ENCODE results near the gene SYNDIG1L. TPM values are rescaled to one million over a fixed set of nuclear protein-coding genes. Genes with fewer than 3 reads are reported as not detected.

The SYNDIG1L gene
- total RNA-seq, 4 donors from 2014 or later, result 0.13 to 0.69 (median 0.33) TPM

- no peak for DNase-seq (ENCODE audit: low spot score in 2 of 2)
- TF ChIP-seq POLR2A (IDR thresholded peaks at IDR 0.05), result no peak
- TF ChIP-seq, protein P1, sequence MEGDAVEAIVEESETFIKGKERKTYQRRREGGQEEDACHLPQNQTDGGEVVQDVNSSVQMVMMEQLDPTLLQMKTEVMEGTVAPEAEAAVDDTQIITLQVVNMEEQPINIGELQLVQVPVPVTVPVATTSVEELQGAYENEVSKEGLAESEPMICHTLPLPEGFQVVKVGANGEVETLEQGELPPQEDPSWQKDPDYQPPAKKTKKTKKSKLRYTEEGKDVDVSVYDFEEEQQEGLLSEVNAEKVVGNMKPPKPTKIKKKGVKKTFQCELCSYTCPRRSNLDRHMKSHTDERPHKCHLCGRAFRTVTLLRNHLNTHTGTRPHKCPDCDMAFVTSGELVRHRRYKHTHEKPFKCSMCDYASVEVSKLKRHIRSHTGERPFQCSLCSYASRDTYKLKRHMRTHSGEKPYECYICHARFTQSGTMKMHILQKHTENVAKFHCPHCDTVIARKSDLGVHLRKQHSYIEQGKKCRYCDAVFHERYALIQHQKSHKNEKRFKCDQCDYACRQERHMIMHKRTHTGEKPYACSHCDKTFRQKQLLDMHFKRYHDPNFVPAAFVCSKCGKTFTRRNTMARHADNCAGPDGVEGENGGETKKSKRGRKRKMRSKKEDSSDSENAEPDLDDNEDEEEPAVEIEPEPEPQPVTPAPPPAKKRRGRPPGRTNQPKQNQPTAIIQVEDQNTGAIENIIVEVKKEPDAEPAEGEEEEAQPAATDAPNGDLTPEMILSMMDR (IDR thresholded peaks at IDR 0.05), result no peak
- intact Hi-C loops (cut with DNase I; ENCODE audit: low total_unique reads), result no loop called here
- 83 to 84% methylated on average over 9 of the region's 9 CpGs for WGBS, 2 donors
- H3K4me3 ChIP-seq (ENCODE audit: low read depth, poor library complexity, severe bottlenecking), result no peak overlapping the region
Measured at GRCh38 chr14:74380172-74380571, 45.8 kb downstream of the SYNDIG1L start.

DNA sequence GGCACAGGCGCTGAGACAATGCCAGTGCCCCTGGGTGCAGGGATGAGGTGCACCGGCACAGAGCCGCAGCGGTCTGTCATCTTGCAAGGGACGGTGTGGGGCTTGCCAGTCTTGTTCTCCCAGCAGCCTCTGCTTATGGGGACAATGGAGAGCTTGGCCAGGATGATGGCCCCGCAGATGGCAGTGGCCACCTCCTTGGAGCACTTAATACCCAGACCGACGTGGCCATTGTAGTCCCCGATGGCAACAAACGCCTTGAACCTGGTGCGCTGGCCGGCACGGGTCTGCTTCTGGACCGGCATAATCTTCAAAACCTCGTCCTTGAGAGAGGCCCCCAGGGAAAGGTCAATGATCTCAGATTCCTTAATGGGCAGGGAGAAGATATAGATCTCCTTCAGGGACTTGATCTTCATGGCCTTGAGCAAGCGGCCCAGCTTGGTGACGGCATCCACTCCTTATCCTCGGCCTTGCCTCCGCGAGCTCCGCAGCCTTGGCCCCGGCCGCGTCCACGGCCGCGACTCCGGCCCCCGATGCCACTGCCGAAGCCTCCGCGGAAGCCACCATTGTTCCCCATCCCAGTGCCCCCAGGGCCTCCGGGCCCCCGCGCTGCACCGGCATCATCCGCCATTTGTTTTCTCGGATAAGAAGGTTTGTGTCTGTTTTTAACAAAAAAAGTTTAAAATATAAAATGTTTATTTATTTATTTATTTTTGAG is 47.9 kb downstream of the SYNDIG1L start:
- DNase-seq (ENCODE audit: low spot score in 2 of 2), result no peak
- intact Hi-C loops (cut with DNase I; ENCODE audit: low total_unique reads), result no loop called here
- TF ChIP-seq, protein P1 (IDR thresholded peaks at IDR 0.05), result no peak
- TF ChIP-seq POLR2A (IDR thresholded peaks at IDR 0.05), result no peak
- 95 to 97% methylated on average over 35 to 38 of the region's 38 CpGs for WGBS, 2 donors
- no peak overlapping the region for H3K4me3 ChIP-seq (ENCODE audit: low read depth, poor library complexity, severe bottlenecking)

DNA sequence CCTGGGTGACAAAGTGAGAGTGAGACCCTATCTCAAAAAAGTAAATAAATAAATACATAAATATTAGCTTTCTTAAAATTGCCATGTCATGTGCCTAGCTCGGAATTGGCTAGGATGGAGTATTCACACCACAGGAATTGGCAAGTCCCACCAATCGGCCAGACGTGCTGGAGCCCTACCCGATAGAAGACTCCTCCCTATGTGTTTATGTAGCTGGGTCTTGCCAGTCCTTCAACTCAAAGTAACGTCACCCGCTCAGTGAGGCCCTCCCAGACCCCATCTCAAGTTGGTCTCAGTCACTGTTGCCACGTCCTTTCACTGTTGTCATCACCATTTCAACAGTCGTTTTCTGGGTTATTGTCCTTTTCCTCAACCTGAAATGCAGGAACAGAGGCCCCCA is 57.6 kb downstream of the SYNDIG1L start:
- DNase-seq (ENCODE audit: low spot score in 2 of 2), result no peak
- no peak for TF ChIP-seq POLR2A (IDR thresholded peaks at IDR 0.05)
- TF ChIP-seq, protein P1 (IDR thresholded peaks at IDR 0.05), result no peak
- intact Hi-C loops (cut with DNase I; ENCODE audit: low total_unique reads), result loop anchor here (10.0 kb wide), 1 partner anchor 116 kb away; no protein-coding TSS in a partner anchor
- 74 to 78% methylated on average over 8 of the region's 8 CpGs for WGBS, 2 donors
- no peak overlapping the region for H3K4me3 ChIP-seq (ENCODE audit: low read depth, poor library complexity, severe bottlenecking)

GRCh38 chr14:74368026-74368425 is 58.0 kb downstream of the SYNDIG1L start:
- TF ChIP-seq POLR2A (IDR thresholded peaks at IDR 0.05), result no peak
- TF ChIP-seq, protein P1 (IDR thresholded peaks at IDR 0.05), result no peak
- 92 to 94% methylated on average over 6 of the region's 6 CpGs for WGBS, 2 donors
- no peak for DNase-seq (ENCODE audit: low spot score in 2 of 2)
- intact Hi-C loops (cut with DNase I; ENCODE audit: low total_unique reads), result loop anchor here (10.0 kb wide), 1 partner anchor 117 kb away; no protein-coding TSS in a partner anchor
- H3K4me3 ChIP-seq (ENCODE audit: low read depth, poor library complexity, severe bottlenecking), result no peak overlapping the region

GRCh38 chr14:74364271-74364880 is 61.6 kb downstream of the SYNDIG1L start:
- TF ChIP-seq, protein P1 (IDR thresholded peaks at IDR 0.05), result no peak
- TF ChIP-seq POLR2A (IDR thresholded peaks at IDR 0.05), result no peak
- WGBS, 2 donors, result 75 to 78% methylated on average over 7 of the region's 7 CpGs
- no peak for DNase-seq (ENCODE audit: low spot score in 2 of 2)
- no peak overlapping the region for H3K4me3 ChIP-seq (ENCODE audit: low read depth, poor library complexity, severe bottlenecking)
- intact Hi-C loops (cut with DNase I; ENCODE audit: low total_unique reads), result loop anchor here (10.0 kb wide), 1 partner anchor 120 kb away; no protein-coding TSS in a partner anchor

Measured in lower leg skin (tissue), 4 donors.